ENCODE data around the gene CHST7.

DNA sequence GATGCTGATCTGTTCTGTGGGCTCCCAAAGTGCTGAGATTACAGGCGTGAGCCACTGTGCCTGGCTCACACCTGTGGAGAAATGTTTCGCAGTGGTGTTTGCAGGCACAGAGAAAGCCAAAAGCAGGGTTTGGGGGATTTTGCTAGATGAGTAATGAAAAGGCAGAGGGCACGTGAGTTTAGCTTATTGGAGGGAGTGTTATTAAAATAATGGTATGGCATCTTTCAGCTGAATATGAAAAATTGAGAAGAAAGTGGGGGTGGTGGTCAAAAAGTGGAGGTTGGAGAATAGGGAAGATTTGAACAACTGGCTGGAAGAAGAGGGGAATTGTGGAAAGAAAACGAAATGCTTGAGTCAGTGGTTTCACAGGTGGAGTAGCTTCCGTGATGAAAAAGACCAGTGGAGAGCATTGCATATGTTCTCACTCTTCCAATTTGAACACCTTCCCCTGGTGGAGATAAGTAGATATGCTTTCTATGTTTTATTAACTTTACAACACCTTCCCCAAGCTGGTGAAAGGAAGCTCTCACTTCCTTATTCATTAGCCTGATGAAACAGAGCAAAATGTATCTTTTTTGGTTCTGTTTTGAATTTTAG is 1.1 kb upstream of the CHST7 start:
- TF ChIP-seq CTCF (IDR thresholded peaks at IDR 0.05) (peak; percentile 49), EZH2 (IDR thresholded peaks at IDR 0.05; ENCODE audit: borderline replicate concordance, insufficient read depth, low read depth, low read length, poor library complexity, severe bottlenecking) (no peak)
